ENCODE measurements around the gene PCDH9.

DNA sequence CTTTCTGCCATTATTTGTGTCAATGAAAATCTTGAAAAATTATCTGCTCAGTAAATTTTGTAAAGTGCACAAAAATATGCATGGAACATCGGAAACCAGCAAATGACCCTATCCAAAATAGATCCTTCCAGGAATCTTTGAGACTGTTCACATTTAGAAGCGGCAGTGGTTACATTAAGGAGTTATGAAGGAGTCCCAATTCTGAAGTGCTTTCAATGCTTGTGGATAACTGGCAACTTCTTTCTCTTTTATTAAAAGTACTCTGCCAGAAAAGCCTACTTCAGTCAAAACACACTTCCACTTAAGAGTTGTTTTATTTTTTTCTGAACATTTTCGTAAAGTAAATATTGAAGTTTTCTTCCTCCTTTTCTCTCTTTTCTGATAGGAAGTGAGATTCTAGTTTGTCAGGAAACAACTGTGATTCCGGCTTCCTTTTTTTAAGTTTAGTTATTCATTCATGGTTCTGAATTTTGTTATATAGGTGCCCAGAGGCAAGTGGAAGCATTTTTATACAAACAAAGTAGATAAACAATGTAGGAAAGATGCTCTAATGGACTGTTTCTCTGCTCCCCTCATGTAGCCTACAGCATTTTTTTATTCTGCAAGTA is 83.5 kb downstream of the PCDH9 start:
- TF ChIP-seq, protein P1, sequence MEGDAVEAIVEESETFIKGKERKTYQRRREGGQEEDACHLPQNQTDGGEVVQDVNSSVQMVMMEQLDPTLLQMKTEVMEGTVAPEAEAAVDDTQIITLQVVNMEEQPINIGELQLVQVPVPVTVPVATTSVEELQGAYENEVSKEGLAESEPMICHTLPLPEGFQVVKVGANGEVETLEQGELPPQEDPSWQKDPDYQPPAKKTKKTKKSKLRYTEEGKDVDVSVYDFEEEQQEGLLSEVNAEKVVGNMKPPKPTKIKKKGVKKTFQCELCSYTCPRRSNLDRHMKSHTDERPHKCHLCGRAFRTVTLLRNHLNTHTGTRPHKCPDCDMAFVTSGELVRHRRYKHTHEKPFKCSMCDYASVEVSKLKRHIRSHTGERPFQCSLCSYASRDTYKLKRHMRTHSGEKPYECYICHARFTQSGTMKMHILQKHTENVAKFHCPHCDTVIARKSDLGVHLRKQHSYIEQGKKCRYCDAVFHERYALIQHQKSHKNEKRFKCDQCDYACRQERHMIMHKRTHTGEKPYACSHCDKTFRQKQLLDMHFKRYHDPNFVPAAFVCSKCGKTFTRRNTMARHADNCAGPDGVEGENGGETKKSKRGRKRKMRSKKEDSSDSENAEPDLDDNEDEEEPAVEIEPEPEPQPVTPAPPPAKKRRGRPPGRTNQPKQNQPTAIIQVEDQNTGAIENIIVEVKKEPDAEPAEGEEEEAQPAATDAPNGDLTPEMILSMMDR (IDR thresholded peaks at IDR 0.05; ENCODE audit: low read depth, low read length) = no peak
- TF ChIP-seq EZH2phosphoT487 (IDR thresholded peaks at IDR 0.05; ENCODE audit: low read depth) = no peak

Data from OCI-LY3 (cell line).